Measurements from ENCODE around the gene ASIC5. TPM values are rescaled to one million over a fixed set of nuclear protein-coding genes. Genes with fewer than 3 reads are reported as not detected.
A peak's percentile ranks its signal among the peaks of the same experiment; 100 is the strongest.

ASIC5 gene
- total and polyA plus RNA-seq, 2 experiments from 2014 or later, result not detected

GRCh38 chr4:155819066-155819465 is 47.0 kb downstream of the ASIC5 start:
- Histone ChIP-seq H3K4me3 (no peak overlapping the region), H3K9me3 (ENCODE audit: low read depth) (no peaks in the 10 kb centered on the region), H4K20me1 (ENCODE audit: insufficient read depth, poor library complexity, severe bottlenecking) (no peaks in the 10 kb centered on the region), H3K36me3 (replicated peaks; ENCODE audit: insufficient read depth, low read depth) (no peaks in the 10 kb centered on the region), H3K79me2 (no peaks in the 10 kb centered on the region), H3K4me2 (no peak overlapping the region), H3K9me2 (replicated peaks; ENCODE audit: insufficient read depth) (no peaks in the 10 kb centered on the region), H2AFZ (no peak overlapping the region), H3K27me3 (no peaks in the 10 kb centered on the region), H3K4me1 (ENCODE audit: insufficient read depth) (no peaks in the 10 kb centered on the region), H3K27ac (no peak overlapping the region)
- TF ChIP-seq EZH2 (IDR thresholded peaks at IDR 0.05; ENCODE audit: borderline replicate concordance) (no peak), EZH2phosphoT487 (IDR thresholded peaks at IDR 0.05; ENCODE audit: low read depth, severe bottlenecking, unreplicated experiment) (no peak)
- TF ChIP-seq, protein P1, sequence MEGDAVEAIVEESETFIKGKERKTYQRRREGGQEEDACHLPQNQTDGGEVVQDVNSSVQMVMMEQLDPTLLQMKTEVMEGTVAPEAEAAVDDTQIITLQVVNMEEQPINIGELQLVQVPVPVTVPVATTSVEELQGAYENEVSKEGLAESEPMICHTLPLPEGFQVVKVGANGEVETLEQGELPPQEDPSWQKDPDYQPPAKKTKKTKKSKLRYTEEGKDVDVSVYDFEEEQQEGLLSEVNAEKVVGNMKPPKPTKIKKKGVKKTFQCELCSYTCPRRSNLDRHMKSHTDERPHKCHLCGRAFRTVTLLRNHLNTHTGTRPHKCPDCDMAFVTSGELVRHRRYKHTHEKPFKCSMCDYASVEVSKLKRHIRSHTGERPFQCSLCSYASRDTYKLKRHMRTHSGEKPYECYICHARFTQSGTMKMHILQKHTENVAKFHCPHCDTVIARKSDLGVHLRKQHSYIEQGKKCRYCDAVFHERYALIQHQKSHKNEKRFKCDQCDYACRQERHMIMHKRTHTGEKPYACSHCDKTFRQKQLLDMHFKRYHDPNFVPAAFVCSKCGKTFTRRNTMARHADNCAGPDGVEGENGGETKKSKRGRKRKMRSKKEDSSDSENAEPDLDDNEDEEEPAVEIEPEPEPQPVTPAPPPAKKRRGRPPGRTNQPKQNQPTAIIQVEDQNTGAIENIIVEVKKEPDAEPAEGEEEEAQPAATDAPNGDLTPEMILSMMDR (IDR thresholded peaks at IDR 0.05; ENCODE audit: poor library complexity), result no peak
- DNase-seq (ENCODE audit: low spot score), result no peak
- WGBS (ENCODE audit: low lambda C conversion rate, missing lambda C conversion rate), result 71% methylated on average over 1 of the region's 1 CpG

DNA sequence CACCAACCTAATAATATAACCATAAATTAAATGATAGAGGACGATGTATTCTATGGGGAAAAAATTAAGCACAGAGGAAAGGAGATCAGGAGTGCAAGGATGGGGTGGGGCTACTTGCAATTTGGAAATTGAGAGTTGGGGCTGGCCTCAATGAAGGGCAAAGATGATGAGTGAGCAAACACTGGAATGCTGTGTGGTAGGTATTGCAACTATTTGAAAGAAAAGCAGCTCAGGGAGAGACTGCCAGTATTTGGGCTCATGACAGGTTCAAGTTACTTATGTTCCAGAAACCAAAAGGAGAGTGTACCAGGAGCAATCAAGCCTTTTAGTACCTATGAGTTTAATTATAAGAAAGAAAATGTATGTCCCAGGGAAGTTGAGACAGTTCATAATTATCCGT is 47.4 kb downstream of the ASIC5 start:
- Histone ChIP-seq H3K9me3 (ENCODE audit: low read depth) (no peaks in the 10 kb centered on the region), H3K4me2 (no peak overlapping the region), H3K36me3 (replicated peaks; ENCODE audit: insufficient read depth, low read depth) (no peaks in the 10 kb centered on the region), H3K79me2 (no peaks in the 10 kb centered on the region), H2AFZ (no peak overlapping the region), H3K9me2 (replicated peaks; ENCODE audit: insufficient read depth) (no peaks in the 10 kb centered on the region), H4K20me1 (ENCODE audit: insufficient read depth, poor library complexity, severe bottlenecking) (no peaks in the 10 kb centered on the region), H3K4me3 (no peak overlapping the region), H3K27ac (no peak overlapping the region), H3K4me1 (ENCODE audit: insufficient read depth) (no peaks in the 10 kb centered on the region), H3K27me3 (no peaks in the 10 kb centered on the region)
- TF ChIP-seq, protein P1 (IDR thresholded peaks at IDR 0.05; ENCODE audit: poor library complexity), result no peak
- TF ChIP-seq EZH2 (IDR thresholded peaks at IDR 0.05; ENCODE audit: borderline replicate concordance) (no peak), EZH2phosphoT487 (IDR thresholded peaks at IDR 0.05; ENCODE audit: low read depth, severe bottlenecking, unreplicated experiment) (no peak)
- DNase-seq (ENCODE audit: low spot score), result no peak
- 94% methylated on average over 2 of the region's 2 CpGs for WGBS (ENCODE audit: low lambda C conversion rate, missing lambda C conversion rate)

- H4K20me1 ChIP-seq (ENCODE audit: insufficient read depth, poor library complexity, severe bottlenecking), result no peaks in the 10 kb centered on the region
- H3K36me3 ChIP-seq (replicated peaks; ENCODE audit: insufficient read depth, low read depth), result no peaks in the 10 kb centered on the region
- no peaks in the 10 kb centered on the region for H3K79me2 ChIP-seq
- H3K9me3 ChIP-seq (ENCODE audit: low read depth), result no peaks in the 10 kb centered on the region
- H2AFZ ChIP-seq, result peak overlapping the region; percentile 20
- no peak overlapping the region for H3K4me2 ChIP-seq
- no peaks in the 10 kb centered on the region for H3K27me3 ChIP-seq
- H3K4me3 ChIP-seq, result no peak overlapping the region
- TF ChIP-seq EZH2 (IDR thresholded peaks at IDR 0.05; ENCODE audit: borderline replicate concordance), result no peak
- TF ChIP-seq EZH2phosphoT487 (IDR thresholded peaks at IDR 0.05; ENCODE audit: low read depth, severe bottlenecking, unreplicated experiment), result no peak
- TF ChIP-seq, protein P1 (IDR thresholded peaks at IDR 0.05; ENCODE audit: poor library complexity), result no peak
- no peaks in the 10 kb centered on the region for H3K9me2 ChIP-seq (replicated peaks; ENCODE audit: insufficient read depth)
- 88% methylated on average over 2 of the region's 2 CpGs for WGBS (ENCODE audit: low lambda C conversion rate, missing lambda C conversion rate)
- no peaks in the 10 kb centered on the region for H3K4me1 ChIP-seq (ENCODE audit: insufficient read depth)
- no peak for DNase-seq (ENCODE audit: low spot score)
- no peak overlapping the region for H3K27ac ChIP-seq
Observed at GRCh38 chr4:155811083-155811482, 55.0 kb downstream of the ASIC5 start.

DNA sequence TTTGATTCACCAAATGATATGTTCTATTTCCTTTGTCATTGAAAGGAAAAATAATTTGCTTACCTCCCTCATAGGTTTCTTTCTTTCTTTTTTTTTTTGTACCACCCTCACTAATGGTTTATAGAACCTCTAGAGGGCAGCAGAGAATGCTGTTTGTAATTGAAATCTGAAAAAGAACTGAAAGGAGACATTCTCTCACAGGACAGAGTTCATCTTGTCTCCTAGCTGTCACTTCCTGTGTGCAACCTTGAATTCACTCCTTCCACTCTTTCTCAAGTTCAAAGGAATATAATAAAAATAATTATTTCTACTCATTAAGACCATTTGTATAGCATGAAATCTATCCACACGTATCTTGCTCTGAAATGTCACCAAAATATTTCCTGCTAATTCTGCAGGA is 56.2 kb downstream of the ASIC5 start:
- Histone ChIP-seq H3K36me3 (replicated peaks; ENCODE audit: insufficient read depth, low read depth) (no peaks in the 10 kb centered on the region), H3K27ac (no peak overlapping the region), H3K79me2 (no peaks in the 10 kb centered on the region), H2AFZ (peak overlapping the region; percentile 26), H3K4me2 (no peak overlapping the region), H3K9me2 (replicated peaks; ENCODE audit: insufficient read depth) (no peaks in the 10 kb centered on the region), H4K20me1 (ENCODE audit: insufficient read depth, poor library complexity, severe bottlenecking) (no peaks in the 10 kb centered on the region), H3K9me3 (ENCODE audit: low read depth) (no peaks in the 10 kb centered on the region), H3K4me1 (ENCODE audit: insufficient read depth) (no peaks in the 10 kb centered on the region), H3K27me3 (no peaks in the 10 kb centered on the region), H3K4me3 (no peak overlapping the region)
- no peak for TF ChIP-seq EZH2phosphoT487 (IDR thresholded peaks at IDR 0.05; ENCODE audit: low read depth, severe bottlenecking, unreplicated experiment)
- no peak for TF ChIP-seq EZH2 (IDR thresholded peaks at IDR 0.05; ENCODE audit: borderline replicate concordance)
- TF ChIP-seq, protein P1 (IDR thresholded peaks at IDR 0.05; ENCODE audit: poor library complexity), result peak; percentile 91
- WGBS (ENCODE audit: low lambda C conversion rate, missing lambda C conversion rate), result 90% methylated on average over 1 of the region's 1 CpG
- peak; percentile 85 for DNase-seq (ENCODE audit: low spot score)

All from hepatocyte (in vitro differentiated cells).